K562 (cell line): ENCODE measurements around the gene GAB2. TPM values are rescaled to one million over a fixed set of nuclear protein-coding genes. Genes with fewer than 3 reads are reported as not detected.

ENCODE experiments used
- ATAC-seq: fragments of 200-7000 bp; cut with Tn5 transposase; 3 replicates; pipeline ENCODE4 v1.9.1; 2020; ENCODE audit warnings: moderate library complexity
- BruUV-seq: library from RNA; stranded (reverse); fragments of 400-500 nt; replicated peaks from 2 replicates; lab custom pipeline; 2021; lab: Mats Ljungman, UMichigan
- CTCF ChIA-PET: fragments of 300-600 bp; formaldehyde crosslinking; extraction: SDS; loops from one replicate; lab custom pipeline; 2021; ENCODE audit warnings: low intra/inter-chr PET ratio; lab: Yijun Ruan, JAX
- POLR2A ChIA-PET: fragments of 300-600, 350-650 bp; sonication (Branson Sonifier 250); formaldehyde crosslinking; extraction: SDS; loops from one replicate; lab custom pipeline; 2021; ENCODE audit warnings: antibody characterized with exemption, inconsistent platforms; lab: Yijun Ruan, JAX
- DNase-seq, 4 experiments: peaks; one replicate each; pipeline versions ENCODE4 v3.0.0 to v3.0.0-alpha.2; 2011 to 2018; ENCODE audit warnings: low spot score in 3 of 4, mixed read lengths in 3 of 4; ENCODE audit errors: extremely low read depth in 1 of 4
- FAIRE-seq: peaks from 2 replicates; lab custom pipeline; 2011; peaks lifted over from hg19 to GRCh38; lab: Jason Lieb, UNC
- H2AFZ ChIP-seq: 2 replicates; pipeline ENCODE4 v1.6.0; 2011; ENCODE audit warnings: low read depth, low read length, control low read depth, inconsistent platforms
- H3K27ac ChIP-seq: fragments of 200-600 bp; 3 replicates; pipeline ENCODE4 v1.8.0; 2011; ENCODE audit warnings: low read depth, mild to moderate bottlenecking, control low read depth, inconsistent platforms, low read length, moderate library complexity, mixed read lengths; ENCODE audit errors: extremely low read depth
- H3K27me3 ChIP-seq, 2 experiments: fragments of 300-600 bp in 1 of 2; 2 replicates in 1 of 2; 3 replicates in 1 of 2; pipeline versions ENCODE4 v1.6.0 to v1.8.0; 2011; ENCODE audit warnings: inconsistent platforms in 2 of 2, low read length in 2 of 2, mild to moderate bottlenecking in 1 of 2, mixed read lengths in 1 of 2, moderate library complexity in 1 of 2; ENCODE audit not compliant: control insufficient read depth in 2 of 2, insufficient read depth in 2 of 2
- H3K36me3 ChIP-seq: fragments of 300-600 bp; 3 replicates; pipeline ENCODE4 v1.8.0; 2011; ENCODE audit warnings: mild to moderate bottlenecking, low read length, inconsistent platforms; ENCODE audit not compliant: control insufficient read depth, insufficient read depth
- H3K4me1 ChIP-seq, 2 experiments: fragments of 200-600 bp in 1 of 2; replicated peaks in 1 of 2; 2 replicates in 1 of 2; 3 replicates in 1 of 2; pipeline versions ENCODE4 v1.5.1 to v1.8.0; 2011; ENCODE audit warnings: inconsistent platforms in 2 of 2, low read length in 2 of 2, mild to moderate bottlenecking in 1 of 2, mixed read lengths in 1 of 2, moderate library complexity in 1 of 2; ENCODE audit not compliant: control insufficient read depth in 2 of 2, insufficient read depth in 2 of 2
- H3K4me2 ChIP-seq: 2 replicates; pipeline ENCODE4 v1.6.1; 2011; ENCODE audit warnings: low read length, control low read depth, inconsistent platforms, mixed read lengths; ENCODE audit not compliant: insufficient read depth
- H3K4me3 ChIP-seq: fragments of 200-600 bp; sonication (generic), shearing (Covaris generic); 2 replicates; pipeline ENCODE4 v1.5.1; 2016; ENCODE audit warnings: control low read depth, inconsistent platforms
- H3K79me2 ChIP-seq: fragments of 200-600 bp; 3 replicates; pipeline ENCODE4 v1.8.0; 2011; ENCODE audit warnings: low read length, inconsistent platforms; ENCODE audit not compliant: control insufficient read depth, insufficient read depth
- H3K9ac ChIP-seq, 2 experiments: 2 replicates each; pipeline versions ENCODE4 v1.6.0 to v1.6.1; 2011; ENCODE audit warnings: low read depth in 2 of 2, low read length in 2 of 2, control low read depth in 1 of 2, inconsistent platforms in 1 of 2, mild to moderate bottlenecking in 1 of 2, mixed read lengths in 1 of 2; ENCODE audit not compliant: insufficient read depth in 1 of 2
- H3K9me1 ChIP-seq: one replicate; pipeline ENCODE4 v1.6.0; 2011; ENCODE audit warnings: inconsistent platforms, mild to moderate bottlenecking, low read length, moderate library complexity; ENCODE audit not compliant: control insufficient read depth, insufficient read depth
- H3K9me3 ChIP-seq: replicated peaks from 2 replicates; pipeline ENCODE4 v1.5.1; 2011; ENCODE audit warnings: low read depth, low read length, inconsistent platforms; ENCODE audit not compliant: control insufficient read depth, insufficient read depth
- H4K20me1 ChIP-seq: replicated peaks from 2 replicates; pipeline ENCODE4 v1.6.1; 2011; ENCODE audit warnings: low read length, inconsistent platforms, mixed read lengths; ENCODE audit not compliant: control insufficient read depth, insufficient read depth
- ADNP ChIP-seq: fragments of 200-800 bp; sonication (Bioruptor generic); IDR thresholded peaks from 2 replicates; pipeline ENCODE4 v1.6.1; 2016; ENCODE audit warnings: missing genetic modification characterization, missing compliant biosample characterization
- ZNF639 ChIP-seq, 2 experiments: fragments of 200-800 bp in 1 of 2; sonication (Bioruptor generic) in 1 of 2; sonication (generic) in 1 of 2; formaldehyde crosslinking in 1 of 2; IDR thresholded peaks in 1 of 2; conservative IDR thresholded peaks in 1 of 2; 2 replicates each; pipeline versions ENCODE4 v1.5.0 to v1.6.1; 2016 to 2020; ENCODE audit warnings: missing compliant biosample characterization in 1 of 2, missing genetic modification characterization in 1 of 2, missing genetic modification reagents in 1 of 2
- whole genome bisulfite sequencing: fragments of 100-300 bp; shearing (Covaris generic); methylation state at CpG from one replicate; pipeline ENCODE4 v1.1.6; 2016; ENCODE audit warnings: low coverage, mixed read lengths; ENCODE audit not compliant: insufficient coverage; ENCODE audit errors: missing lambda C conversion rate; 5-methylcytosine and 5-hydroxymethylcytosine counted together
- in situ Hi-C: fragments of 300-500 bp; cut with MboI; formaldehyde crosslinking; loops from 4 replicates; pipeline ENCODE4 v1.15.0; 2018; ENCODE audit warnings: inconsistent platforms, mixed read lengths
- intact Hi-C: fragments of 100-400 bp; cut with micrococcal nuclease; formaldehyde crosslinking; loops from 2 replicates; pipeline ENCODE4 v1.14.2; 2022
- polyA plus RNA-seq, 8 experiments: library from polyadenylated mRNA; depleted of rRNA in 4 of 8; stranded (reverse) in 5 of 8; unstranded in 3 of 8; fragments of >200 nt; fragmentation: Nextera tagmentation in 2 of 8; fragmentation: Illumina TruSeq in 1 of 8; extraction: Ambion mirVana in 2 of 8; extraction: Trizol in 1 of 8; gene quantifications; 2 replicates each; pipeline versions ENCODE4 v1.2.1 to v1.2.3, GENCODE V29; 2011 to 2014; ENCODE audit warnings: inconsistent platforms in 1 of 8, missing spikeins in 1 of 8
- total RNA-seq, 7 experiments: library from RNA; depleted of rRNA in 6 of 7; stranded (reverse); fragments of >200 nt in 6 of 7; fragmentation: Illumina TruSeq in 2 of 7; extraction: Trizol in 2 of 7; gene quantifications; 2 replicates each; pipeline versions ENCODE4 v1.2.1 to v1.2.3, GENCODE V29; 2011 to 2021; ENCODE audit warnings: low replicate concordance in 1 of 7

GAB2 gene
- total and polyA plus RNA-seq, 9 of the 15 experiments (the other 6 are each of a cell fraction or from before 2014, with no cell fraction given), result 2.3 to 35.2 (median 16.1) TPM

GRCh38 chr11:78192911-78193351 is 224.7 kb downstream of the GAB2 start:
- H3K4me3 ChIP-seq, result no peak overlapping the region
- no peaks in the 10 kb centered on the region for H3K9me3 ChIP-seq
- TF ChIP-seq ADNP (tag) (no peak), ZNF639 (CRISPR knock-in tag; conservative IDR thresholded peaks at IDR 0.05 in 1 of 2, IDR thresholded peaks at IDR 0.05 in 1 of 2) (0 out of 4 replicates have a peak, but pooled peaks of 1 of the 2 experiments have one; percentile 10)
- no peak overlapping the region for H3K27ac ChIP-seq
- no peaks in the 10 kb centered on the region for H3K27me3 ChIP-seq
- BruUV-seq, result no TSS peak
- no peaks in the 10 kb centered on the region for H3K9me1 ChIP-seq
- 78% methylated on average over 4 of the region's 4 CpGs for WGBS
- CTCF ChIA-PET, result no interaction called here
- FAIRE-seq, result no peak
- POLR2A ChIA-PET, result interaction anchor here (0.5 to 0.6 kb wide), 3 partner anchors 10 to 400 kb away, joined by 3 read pairs; no protein-coding TSS in a partner anchor
- peak overlapping the region; percentile 5 to 23; a peak in 1 of 4 replicates for H3K9ac ChIP-seq
- intact Hi-C loops (no loop called here), in situ Hi-C loops (no loop called here)
- no peak for DNase-seq
- H3K4me2 ChIP-seq, result peak overlapping the region; percentile 42; the same call in 1 of the 2 replicates
- ATAC-seq, result no peak
- no peaks in the 10 kb centered on the region for H3K36me3 ChIP-seq
- H3K79me2 ChIP-seq, result peaks cover 8% of the 10 kb centered on the region; the same call in 2 of the 3 replicates
- peaks cover 33 to 46% of the 10 kb centered on the region in 2 experiments for H3K4me1 ChIP-seq
- H2AFZ ChIP-seq, result no peak overlapping the region; the same call in 1 of the 2 replicates
- H4K20me1 ChIP-seq, result 0 out of 2 replicates have a peak, but pooled peaks cover 1% of the 10 kb centered on the region
